GM12891 (cell line): ENCODE results near the gene ZNF672.

ENCODE experiments used
- POLR2AphosphoS5 ChIP-seq: IDR thresholded peaks from 2 replicates; pipeline ENCODE4 v1.6.1; 2011; ENCODE audit warnings: low read depth, low read length, control low read depth
- TAF1 ChIP-seq: IDR thresholded peaks from 2 replicates; pipeline ENCODE4 v1.6.1; 2011; ENCODE audit warnings: low read depth, low read length, control low read depth

- TF ChIP-seq TAF1 (no peak), POLR2AphosphoS5 (no peak; the same call in 1 of the 2 replicates)
Measured at GRCh38 chr1:248851390-248851789, 13.4 kb downstream of the ZNF672 start.
